GM12865 (cell line): ENCODE data around the gene PLA2G7.

ENCODE experiments used
- DNase-seq: peaks from one replicate; pipeline ENCODE4 v3.0.0; 2010; ENCODE audit warnings: low read depth
- H3K4me3 ChIP-seq: 2 replicates; pipeline ENCODE4 v1.5.1; 2011; ENCODE audit warnings: mild to moderate bottlenecking, low read depth, low read length, control low read depth
- CTCF ChIP-seq: IDR thresholded peaks from 2 replicates; pipeline ENCODE4 v1.5.1; 2011; ENCODE audit warnings: low read length, control low read depth, low read depth, inconsistent platforms; ENCODE audit not compliant: insufficient read depth; ENCODE audit errors: missing control alignments

PLA2G7 gene

GRCh38 chr6:46689657-46690056, 45.5 kb downstream of the PLA2G7 start:
- no peak for TF ChIP-seq CTCF
- no peak overlapping the region for H3K4me3 ChIP-seq
- DNase-seq: no peak

GRCh38 chr6:46688966-46689335, 46.2 kb downstream of the PLA2G7 start:
- no peak overlapping the region for H3K4me3 ChIP-seq
- DNase-seq: no peak
- TF ChIP-seq CTCF: no peak

GRCh38 chr6:46688117-46688965, 46.8 kb downstream of the PLA2G7 start:
- no peak for DNase-seq
- TF ChIP-seq CTCF: no peak
- H3K4me3 ChIP-seq: no peak overlapping the region

GRCh38 chr6:46687619-46688097, 47.5 kb downstream of the PLA2G7 start, which contains the start of gene TDRD6:
Gene TDRD6, plus strand, starts transcription at chr6:46687885. Its CDS starts 244 bp downstream, at chr6:46688129.
- TF ChIP-seq CTCF: no peak
- no peak for DNase-seq
- no peak within 1 kb of the TSS for H3K4me3 ChIP-seq

GRCh38 chr6:46684771-46685170, 50.4 kb downstream of the PLA2G7 start:
- no peak for DNase-seq
- TF ChIP-seq CTCF: no peak
- H3K4me3 ChIP-seq: no peak overlapping the region

- TF ChIP-seq CTCF: peak; percentile 32
- DNase-seq: peak; percentile 10
- no peak overlapping the region for H3K4me3 ChIP-seq
Measured at GRCh38 chr6:46677314-46677654, 57.9 kb downstream of the PLA2G7 start.
